ENCODE results near the gene TSPOAP1.

TSPOAP1 gene

GRCh38 chr17:58268326-58268725 is 60.3 kb downstream of the TSPOAP1 start:
- FAIRE-seq (no peak), DNase-seq (ENCODE audit: extremely low spot score, insufficient read length, low read depth) (no peak)

- DNase-seq (ENCODE audit: extremely low spot score, insufficient read length, low read depth) (no peak), FAIRE-seq (no peak)
Measured at GRCh38 chr17:58267347-58268324, 61.0 kb downstream of the TSPOAP1 start.

- no peak for FAIRE-seq
- no peak for DNase-seq (ENCODE audit: extremely low spot score, insufficient read length, low read depth)
Measured at GRCh38 chr17:58265902-58266875, 62.4 kb downstream of the TSPOAP1 start.

- FAIRE-seq (no peak), DNase-seq (ENCODE audit: extremely low spot score, insufficient read length, low read depth) (no peak)
Measured at GRCh38 chr17:58265271-58265670, 63.3 kb downstream of the TSPOAP1 start.

- no peak for DNase-seq (ENCODE audit: extremely low spot score, insufficient read length, low read depth)
- FAIRE-seq: no peak
Measured at GRCh38 chr17:58264407-58265103, 64.0 kb downstream of the TSPOAP1 start.

GRCh38 chr17:58263773-58264172 is 64.8 kb downstream of the TSPOAP1 start:
- FAIRE-seq: no peak
- DNase-seq (ENCODE audit: extremely low spot score, insufficient read length, low read depth): no peak

GRCh38 chr17:58262149-58262548 is 66.4 kb downstream of the TSPOAP1 start:
- no peak for DNase-seq (ENCODE audit: extremely low spot score, insufficient read length, low read depth)
- FAIRE-seq: no peak

- DNase-seq (ENCODE audit: extremely low spot score, insufficient read length, low read depth): no peak
- FAIRE-seq: no peak
Measured at GRCh38 chr17:58254803-58255202, 73.8 kb downstream of the TSPOAP1 start.

- DNase-seq (ENCODE audit: extremely low spot score, insufficient read length, low read depth) (no peak), FAIRE-seq (no peak)
Measured at GRCh38 chr17:58253082-58253481, 75.5 kb downstream of the TSPOAP1 start.

GRCh38 chr17:58252141-58252540 is 76.5 kb downstream of the TSPOAP1 start:
- no peak for FAIRE-seq
- no peak for DNase-seq (ENCODE audit: extremely low spot score, insufficient read length, low read depth)
